ENCODE data around the gene TMED6.

GRCh38 chr16:69399361-69399760 is 47.8 kb upstream of the TMED6 start:
- TF ChIP-seq CTCF (conservative IDR thresholded peaks at IDR 0.05 in 1 of 2, IDR thresholded peaks at IDR 0.05 in 1 of 2; ENCODE audit: extremely low read depth in 1 of 2, insufficient read depth in 1 of 2, low read depth in 1 of 2, low read length in 2 of 2), result no peak
- TF ChIP-seq EZH2 (IDR thresholded peaks at IDR 0.05; ENCODE audit: borderline replicate concordance, low read length), result no peak

Measured in mammary epithelial cell (primary cell).